NCI-H2227 treated with DMSO at 0.1 percent for 48 hours (cell line): ENCODE measurements around the gene MACROD2.

Experiments used
- DNase-seq: peaks from one replicate; lab custom pipeline; 2025; lab: John Stamatoyannopoulos, UW

The MACROD2 gene

DNA sequence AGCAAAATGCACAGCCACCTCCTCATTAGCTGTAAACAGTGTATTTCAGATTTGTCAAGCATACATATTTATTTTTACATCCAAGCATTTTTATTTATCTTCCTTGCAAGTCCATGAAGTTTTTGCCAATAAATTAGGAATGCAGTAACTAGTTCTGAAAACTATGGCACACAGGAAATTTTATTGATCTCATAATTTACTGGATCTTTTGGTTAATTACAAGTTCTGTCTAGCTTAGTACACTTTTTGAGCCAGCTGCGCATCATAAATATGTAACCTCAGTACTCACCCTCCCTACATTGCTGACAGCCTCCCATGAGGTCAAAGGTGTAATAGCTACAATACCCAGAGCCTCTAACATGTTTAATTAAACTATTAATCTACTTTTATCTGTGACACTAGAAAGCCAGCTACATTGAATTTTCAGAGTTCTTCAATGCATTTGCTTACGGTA lies 1679.8 kb downstream of the MACROD2 start:
- no peak for DNase-seq

DNA sequence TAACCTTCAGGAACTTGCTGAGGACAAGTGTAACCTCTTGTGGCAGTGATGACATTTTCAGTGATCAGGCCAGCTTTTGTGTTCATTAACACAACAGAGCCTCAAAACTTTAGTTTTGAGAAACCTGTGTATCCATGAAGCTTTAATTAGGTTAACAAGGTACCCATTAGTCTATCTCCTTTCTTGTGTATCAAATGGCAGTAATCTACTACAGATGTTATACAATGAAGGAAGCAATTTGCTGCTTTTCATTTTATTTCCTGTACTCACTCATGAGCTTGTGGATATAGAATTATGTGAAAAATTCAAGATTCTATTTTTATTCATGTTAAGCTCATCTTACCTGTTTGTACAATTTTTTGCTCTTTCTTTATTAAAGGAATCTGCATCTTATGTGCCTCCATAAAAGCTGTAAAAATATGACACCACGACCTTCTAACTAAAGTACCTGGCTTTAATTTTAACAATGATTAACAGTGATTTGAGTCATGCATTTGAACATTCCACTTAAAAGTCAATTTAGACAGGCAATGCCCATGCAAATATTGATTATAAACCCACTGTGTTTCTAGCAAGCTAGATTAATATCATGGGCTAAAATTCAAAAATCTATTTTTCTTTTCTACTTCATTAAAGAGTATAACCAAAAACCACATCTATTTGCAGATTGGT lies 1680.6 kb downstream of the MACROD2 start:
- no peak for DNase-seq

DNA sequence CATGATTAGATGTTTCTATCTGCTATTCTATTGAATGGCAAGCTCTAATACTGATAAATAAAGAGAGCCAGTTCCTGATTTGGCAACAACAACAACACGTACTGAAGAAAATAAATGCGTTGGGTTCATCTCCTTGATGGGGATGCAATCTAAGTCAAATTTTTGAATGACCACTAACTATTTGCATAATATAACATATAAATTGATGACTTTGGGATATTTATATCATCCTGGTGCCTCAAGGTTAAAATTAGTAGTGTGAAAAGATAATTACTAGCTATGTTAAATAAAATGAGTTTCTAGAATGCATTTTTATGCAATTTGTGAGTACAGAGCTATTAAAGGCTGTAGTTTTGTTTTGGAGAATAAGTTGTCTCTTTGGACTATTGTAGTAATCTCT lies 1681.5 kb downstream of the MACROD2 start:
- DNase-seq, result no peak

DNA sequence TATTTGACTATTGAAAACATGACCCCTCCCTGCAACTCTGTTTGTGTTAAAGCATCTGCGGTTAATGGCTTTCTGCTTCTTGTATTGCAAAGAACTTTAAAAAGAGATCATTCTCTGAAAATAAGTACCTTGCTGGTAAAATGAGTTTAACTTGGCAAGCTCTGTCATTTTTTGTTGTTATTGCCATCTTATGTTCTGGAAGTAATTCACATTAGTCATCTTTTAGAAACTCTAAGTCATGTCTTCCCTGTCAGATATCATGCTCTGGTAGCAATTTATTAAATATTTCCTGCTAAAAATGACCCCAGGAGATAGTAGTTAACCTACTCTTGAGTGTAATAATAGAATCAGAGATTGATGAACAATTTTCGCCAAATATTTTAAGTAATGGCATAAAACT lies 1687.4 kb downstream of the MACROD2 start:
- no peak for DNase-seq

DNA sequence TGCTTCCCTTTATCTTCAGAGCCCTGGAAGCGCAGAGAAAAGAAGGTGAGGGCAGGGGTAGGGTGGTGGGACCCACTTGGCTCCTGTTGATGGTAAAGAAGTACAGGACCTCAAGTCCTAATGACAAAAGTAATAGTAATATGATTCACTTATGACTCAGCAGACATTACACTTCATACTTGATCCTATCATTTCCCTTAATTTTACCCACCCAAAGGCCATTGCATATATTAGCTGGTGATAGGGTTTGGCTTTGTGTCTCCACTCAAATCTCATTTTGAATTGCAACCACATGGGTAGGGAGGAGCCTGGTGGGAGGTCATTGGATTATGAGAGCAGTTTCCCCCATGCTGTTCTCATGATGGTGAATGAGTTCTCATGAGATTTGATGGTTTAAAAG lies 1697.3 kb downstream of the MACROD2 start:
- no peak for DNase-seq

DNA sequence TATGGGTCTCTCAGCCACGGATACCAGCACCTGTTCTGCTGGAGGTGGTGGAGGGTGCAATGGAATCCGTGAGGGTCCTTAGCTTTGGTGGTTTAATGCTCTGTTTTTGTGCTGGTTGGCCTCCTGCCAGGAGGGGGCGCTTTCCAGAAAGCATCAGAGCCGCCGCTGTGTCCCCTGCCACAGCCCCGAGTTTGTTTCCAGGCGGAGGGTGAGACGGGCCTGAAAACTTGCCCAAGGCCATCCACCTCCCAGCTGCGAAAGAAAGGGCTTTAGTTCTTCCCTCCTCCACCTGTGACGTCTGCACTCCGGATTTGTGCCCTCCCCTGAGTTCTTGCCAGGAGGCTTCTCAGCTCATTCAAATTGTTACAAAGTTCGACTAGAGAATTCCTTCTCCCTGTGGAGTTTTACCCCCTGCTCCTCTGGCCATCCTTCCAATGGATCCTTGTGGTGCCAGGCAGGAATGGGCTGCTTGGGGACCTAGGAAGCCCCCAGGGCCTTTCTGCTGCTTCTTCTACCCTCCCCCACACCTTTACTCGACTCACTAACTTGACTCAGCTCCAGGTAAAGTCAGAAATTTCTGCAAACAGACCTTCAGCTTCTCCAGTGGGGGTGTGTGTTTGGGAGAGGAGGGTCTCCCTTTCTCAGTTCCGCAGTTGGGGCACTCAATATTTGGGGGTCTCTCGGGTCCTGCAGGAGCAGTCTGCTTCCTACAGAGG lies 1704.3 kb downstream of the MACROD2 start:
- DNase-seq, result no peak

DNA sequence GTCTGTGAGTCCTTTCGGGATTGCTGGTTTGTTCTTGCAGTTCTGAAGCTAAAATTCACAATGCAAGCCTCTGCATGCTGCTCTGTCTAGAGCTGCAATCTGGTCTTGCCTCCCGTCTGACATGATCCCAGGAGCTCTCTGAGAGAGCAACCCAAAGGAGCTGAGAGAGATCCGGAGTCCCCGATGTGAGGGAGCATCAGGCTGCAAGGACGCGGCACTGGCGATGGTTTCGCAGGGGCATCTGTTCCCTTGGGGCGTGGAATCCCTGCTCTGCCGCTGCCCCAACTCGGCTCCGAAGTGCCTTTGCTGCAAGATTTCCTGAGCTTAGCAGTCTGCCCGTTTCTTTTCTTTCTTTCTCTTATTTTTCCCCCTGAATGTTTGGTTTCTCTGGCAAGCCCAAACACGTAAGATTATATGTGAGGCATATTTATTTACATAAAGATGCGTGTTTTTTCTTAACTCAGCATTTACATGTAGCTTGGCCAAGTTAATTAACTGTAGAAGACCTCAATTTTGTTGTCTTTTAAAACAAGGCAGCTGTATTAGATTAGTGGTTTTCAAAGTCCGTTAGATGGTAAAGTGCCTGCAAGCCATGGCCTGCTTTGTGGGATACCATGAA lies 1704.9 kb downstream of the MACROD2 start:
- DNase-seq, result peak; percentile 11

DNA sequence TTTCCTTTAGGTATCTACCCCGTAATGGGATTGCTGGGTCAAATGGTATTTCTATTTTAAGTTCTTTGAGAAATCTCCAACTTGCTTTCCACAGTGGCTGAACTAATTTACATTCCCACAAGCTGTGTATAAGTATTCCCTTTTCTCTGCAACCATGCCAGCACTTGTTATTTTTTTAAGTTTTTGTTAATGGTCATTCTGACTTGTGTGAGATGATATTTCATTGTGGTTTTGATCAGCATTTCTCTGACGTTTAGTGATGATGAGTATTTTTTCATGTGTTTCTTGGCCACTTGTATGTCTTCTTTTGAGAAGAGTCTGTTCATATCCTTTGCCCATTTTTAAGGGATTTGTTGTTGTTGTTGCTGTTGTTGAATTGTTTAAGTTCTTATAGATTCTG lies 1706.8 kb downstream of the MACROD2 start:
- no peak for DNase-seq

DNA sequence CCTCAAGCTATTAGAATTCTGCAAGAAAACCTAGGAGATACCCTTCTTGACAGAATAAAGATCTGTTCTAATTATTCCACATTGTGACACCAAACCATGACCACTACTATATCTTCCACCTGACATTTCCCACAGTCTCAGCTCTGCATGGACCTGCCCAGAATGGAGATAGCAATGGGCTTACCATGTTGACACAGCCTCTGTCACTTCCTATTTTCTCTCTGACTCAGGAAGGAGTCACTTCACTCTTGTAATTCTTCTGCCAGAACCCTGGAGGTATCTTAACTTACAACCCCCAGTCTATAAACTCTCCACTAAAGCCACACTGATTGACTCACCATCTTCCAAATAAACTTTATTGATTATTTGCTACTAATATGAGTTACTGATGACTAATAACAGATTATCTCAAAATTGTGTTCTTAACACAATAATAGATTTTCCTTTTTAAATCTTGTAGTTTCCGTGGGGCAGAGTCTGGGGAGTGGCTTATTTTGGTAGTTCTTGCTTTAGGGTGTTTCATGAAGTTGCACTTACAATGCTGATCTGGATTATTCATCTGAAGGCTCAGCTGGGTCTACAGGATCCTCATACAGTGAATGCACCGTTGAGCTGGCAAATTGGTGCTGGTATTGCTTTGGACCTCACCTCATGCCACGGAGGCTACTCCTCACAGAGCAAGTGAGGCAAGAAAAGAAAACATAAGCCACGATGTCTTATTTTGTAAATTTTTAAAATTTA lies 1708.0 kb downstream of the MACROD2 start:
- DNase-seq, result no peak

DNA sequence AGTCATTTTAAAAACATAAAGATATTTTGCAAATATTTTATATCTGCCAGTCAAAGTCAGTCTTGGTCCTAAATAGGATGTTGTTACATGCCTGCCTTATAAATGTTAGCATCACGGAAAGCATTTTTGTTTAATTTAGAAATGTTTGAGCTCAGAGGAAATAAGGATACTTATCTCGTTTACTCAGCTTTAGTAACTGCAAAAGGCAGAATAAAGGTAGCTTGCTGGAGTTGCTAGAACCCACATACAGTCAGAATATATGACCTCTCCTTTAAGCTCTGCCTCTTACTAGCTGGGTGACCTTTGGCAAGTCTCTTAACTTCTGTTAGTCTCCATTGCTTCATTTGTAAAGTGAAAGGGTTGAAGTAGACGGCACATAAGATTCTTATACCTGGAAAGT lies 1710.7 kb downstream of the MACROD2 start:
- DNase-seq, result no peak

DNA sequence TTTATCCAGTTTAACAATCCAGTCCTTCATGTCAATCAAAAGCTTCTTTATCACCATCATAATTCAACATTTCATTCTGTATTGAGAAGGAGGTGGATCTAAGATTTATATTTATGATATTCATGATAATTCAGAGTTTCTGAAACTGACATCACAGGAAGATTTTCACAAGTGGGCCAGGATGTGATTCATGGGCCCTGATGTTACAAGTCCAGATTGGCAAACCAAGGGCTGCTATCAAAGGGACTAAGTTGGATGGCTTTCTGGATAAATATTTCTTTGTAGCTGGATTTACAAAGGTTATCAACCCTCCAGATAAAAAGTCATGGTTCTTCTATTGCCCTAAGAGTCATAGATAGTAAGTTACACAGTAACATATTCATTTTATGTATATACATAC lies 1711.4 kb downstream of the MACROD2 start:
- DNase-seq, result no peak

DNA sequence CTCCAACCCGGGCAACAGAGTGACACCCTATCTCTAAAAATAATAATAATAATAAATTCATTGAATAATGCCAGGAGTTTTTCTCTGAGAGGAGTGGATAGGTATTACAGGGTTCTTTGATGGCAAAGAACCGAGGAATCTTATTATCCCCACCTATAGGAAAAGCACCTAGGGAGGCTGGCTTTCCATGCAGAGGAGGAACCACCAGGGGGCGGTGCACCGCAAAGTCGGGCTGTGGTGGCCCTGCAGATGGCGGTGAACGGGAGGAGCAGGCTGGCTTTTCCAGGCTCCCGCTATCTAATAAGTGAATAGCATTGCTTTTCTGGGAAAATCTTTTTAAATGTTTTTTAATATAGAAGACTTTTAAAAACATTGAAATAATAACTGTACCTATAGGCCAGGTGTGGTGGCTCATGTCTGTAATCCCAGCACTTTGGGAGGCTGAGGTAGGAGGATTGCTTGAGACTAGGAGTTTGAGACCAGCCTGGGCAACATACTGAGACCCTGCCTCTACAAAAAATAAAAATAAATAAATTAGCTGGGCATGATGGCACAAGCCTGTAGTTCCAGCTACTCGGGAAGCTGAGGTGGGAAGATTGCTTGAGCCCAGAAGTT lies 1713.8 kb downstream of the MACROD2 start:
- no peak for DNase-seq

DNA sequence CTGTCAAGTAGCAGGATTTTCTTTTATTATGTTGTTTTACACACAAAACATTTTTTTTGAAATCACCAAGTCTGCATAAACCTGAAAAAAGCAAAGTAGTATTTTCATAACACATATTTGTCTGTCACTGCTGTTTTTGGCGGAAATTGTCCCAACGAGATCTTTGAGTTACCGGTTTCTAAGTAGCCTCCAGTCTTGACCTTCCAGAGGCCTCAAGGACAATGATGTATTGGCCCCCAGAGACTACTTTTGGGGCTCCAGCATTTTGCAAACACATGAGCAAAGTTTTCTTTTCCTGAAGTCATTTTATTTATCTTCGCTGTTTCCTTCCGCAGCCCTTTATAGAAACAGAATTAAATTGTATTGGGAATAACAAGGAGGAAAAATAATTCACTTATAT lies 1715.3 kb downstream of the MACROD2 start:
- no peak for DNase-seq

DNA sequence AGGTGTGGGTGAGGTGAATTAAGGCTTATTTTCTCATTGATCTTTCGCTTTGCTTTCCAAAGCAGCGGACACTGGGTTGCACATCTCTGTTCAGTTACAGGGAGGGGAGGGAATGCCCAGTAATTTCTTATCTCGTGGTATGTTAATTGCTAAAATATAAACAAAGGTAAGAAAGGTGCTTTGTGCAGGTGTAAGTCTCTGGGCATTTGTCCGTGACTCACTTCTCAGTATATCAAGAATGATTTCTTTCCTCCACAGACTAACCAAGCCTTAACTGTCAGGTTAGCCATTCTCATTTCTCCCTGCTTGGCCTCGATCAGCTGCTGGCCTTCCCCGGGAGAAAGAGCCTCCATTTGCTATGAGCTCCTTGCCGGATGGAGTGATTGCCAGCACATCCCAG lies 1715.9 kb downstream of the MACROD2 start:
- no peak for DNase-seq

DNA sequence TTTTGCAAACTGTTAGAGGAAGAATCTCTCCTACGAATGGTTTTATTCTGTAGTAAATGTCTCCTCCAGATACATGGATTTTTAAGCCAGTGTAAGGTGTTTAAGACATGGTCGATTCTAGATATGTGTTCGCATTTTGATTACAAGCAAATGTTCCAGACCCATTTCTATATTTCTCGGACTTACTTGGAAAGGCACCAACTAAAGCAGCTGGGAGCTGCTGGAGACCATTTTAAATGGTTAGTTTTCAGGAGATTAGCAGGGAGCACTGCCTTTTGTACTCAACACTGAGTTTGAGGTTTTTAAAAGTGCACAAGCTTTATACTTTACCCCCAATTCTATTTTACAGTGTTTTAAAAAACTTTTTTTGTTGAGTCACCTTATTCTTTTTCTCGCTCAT lies 1720.9 kb downstream of the MACROD2 start:
- DNase-seq, result no peak

DNA sequence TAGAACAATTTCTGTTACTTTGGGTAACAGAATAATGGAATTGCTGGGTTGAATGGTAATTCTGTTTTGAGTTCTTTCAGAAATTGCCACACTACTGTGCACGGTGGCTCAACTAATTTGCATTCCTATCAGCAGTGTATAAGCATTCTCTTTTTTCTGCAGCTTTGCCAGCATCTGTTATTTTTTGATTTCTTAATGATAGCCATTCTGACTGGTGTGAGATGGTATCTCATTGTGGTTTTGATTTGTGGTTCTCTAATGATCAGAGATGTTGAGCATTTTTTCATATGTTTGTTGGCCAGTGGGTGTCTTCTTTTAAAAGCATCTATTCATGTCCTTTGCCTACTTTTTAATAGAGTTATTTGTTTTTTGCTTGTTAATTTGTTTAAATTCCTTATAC lies 1731.1 kb downstream of the MACROD2 start:
- DNase-seq, result no peak

DNA sequence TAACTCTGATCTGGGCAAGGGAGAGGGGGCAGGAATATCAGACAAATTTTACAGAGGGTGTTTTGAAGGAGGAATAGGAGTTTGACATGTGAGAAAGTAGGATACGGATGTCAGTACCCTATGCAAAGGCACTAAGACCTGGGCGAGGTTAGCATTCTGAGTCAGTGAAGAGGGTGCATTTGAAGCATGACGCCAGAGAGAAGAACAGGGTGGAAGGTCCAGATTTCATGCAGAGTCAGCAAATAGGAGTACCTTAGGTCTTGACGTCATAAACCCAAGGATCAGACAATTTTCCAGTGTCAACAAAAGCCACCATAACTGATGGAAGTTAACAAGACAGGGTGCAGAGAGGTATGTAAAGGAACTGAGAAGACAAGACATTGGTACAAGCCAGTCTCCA lies 1738.7 kb downstream of the MACROD2 start:
- no peak for DNase-seq

DNA sequence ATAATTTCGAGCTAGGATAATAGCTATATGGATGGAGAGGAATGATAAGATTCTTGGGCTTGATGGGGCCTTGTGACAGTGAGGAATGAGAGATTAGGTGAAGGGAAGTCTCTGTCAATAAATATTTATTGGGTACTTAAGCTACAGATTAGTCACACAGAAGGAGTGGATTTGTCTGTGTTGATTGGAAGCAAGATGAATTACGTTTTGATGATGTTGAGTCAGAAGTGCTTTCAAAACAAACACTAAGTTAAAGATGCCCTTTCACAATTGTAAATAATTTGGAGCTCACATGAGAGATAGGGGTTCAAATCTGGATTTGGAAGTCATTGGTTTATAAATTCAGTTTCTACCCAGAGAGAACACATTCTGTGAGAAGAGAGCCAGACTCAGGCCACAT lies 1743.7 kb downstream of the MACROD2 start:
- DNase-seq, result no peak

DNA sequence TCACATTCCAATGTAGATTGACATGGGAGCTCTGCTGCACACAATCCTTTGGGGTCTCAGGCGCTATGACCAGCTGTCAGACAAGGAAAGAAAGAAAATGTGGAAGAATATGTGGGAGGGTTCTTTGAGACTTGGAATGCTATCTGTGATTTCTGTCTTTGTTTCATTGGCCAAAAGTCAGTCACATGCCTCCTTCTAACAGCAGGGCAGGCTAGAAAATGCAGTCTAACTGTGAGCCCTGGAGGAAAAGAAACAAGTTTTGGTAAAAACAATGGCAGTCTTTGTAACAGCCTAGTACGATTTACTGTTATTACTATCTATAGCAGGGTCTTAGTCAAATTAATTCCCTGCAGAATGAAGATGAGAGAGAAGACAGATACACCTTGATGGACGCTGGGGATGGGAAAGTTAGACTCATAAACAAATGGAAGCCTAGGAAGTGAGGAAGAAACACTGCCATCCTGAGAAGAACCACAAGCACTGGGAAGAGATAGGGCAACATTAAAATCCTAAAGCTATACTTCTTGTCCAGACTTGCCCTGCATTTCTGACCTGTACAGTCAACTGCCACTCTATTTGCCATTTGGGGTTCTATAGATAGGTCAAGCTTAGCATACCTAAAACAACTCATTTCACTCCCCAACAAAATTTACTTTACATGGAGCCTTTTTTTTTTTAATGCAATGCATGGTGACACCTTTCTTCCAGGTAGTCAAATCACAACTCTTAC lies 1744.9 kb downstream of the MACROD2 start:
- DNase-seq, result no peak

DNA sequence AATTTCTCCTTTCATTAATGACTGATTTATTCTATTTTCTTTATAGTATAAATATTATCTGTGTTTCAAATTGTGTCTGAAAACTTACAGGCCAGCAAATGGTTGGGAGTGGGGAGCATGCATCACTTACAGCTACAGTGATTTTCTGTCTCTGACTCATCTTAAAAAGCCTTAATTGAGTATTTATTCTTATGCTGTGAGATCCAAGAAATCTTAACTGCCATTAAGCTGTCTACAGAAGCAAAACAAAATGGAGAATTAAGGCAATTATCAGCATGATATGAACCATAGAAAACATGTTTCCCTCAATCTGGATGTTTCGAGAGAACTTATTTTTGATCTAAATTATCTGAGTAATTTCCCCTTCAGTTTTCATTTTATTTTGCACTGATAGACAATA lies 1746.8 kb downstream of the MACROD2 start:
- no peak for DNase-seq

DNA sequence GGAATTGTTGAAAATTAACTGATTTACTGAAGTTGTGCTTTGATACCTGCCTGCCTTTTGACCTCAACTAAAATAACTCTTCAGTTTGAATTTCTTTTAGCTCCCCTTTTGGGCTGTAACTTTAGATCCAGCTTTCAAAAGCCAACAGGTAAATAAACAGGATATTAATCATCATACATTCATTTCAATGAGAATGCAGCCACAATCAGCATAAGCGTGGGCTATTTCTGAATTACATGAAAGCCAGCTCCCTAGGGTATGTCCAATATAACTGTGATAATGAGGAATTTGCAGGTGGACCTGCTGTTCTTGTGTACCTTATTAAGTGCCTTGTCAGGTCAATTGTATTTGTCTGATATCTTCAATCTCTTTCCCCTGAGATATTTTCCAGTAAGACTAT lies 1747.3 kb downstream of the MACROD2 start:
- DNase-seq, result no peak
